HG03521 (cell line): Measurements from ENCODE around the gene IZUMO4.

ENCODE experiments used
- ATAC-seq: cut with Tn5 transposase; IDR thresholded peaks from one replicate; pipeline ENCODE4 v1.9.1; 2021; ENCODE audit warnings: mild to moderate bottlenecking, moderate library complexity; ENCODE audit not compliant: unreplicated experiment

The IZUMO4 gene

GRCh38 chr19:2103045-2103707 lies 6.5 kb downstream of the IZUMO4 start:
- ATAC-seq, result no peak

GRCh38 chr19:2108251-2109016 lies 11.7 kb downstream of the IZUMO4 start:
- no peak for ATAC-seq

- no peak for ATAC-seq
Measured at GRCh38 chr19:2109046-2109864, 12.5 kb downstream of the IZUMO4 start.

GRCh38 chr19:2110822-2111221 lies 14.1 kb downstream of the IZUMO4 start:
- ATAC-seq, result no peak

- no peak for ATAC-seq
Measured at GRCh38 chr19:2111425-2111824, 14.7 kb downstream of the IZUMO4 start.

GRCh38 chr19:2111886-2112285 lies 15.2 kb downstream of the IZUMO4 start:
- ATAC-seq, result no peak

GRCh38 chr19:2112516-2113320 lies 16.0 kb downstream of the IZUMO4 start:
- no peak for ATAC-seq

- no peak for ATAC-seq
Measured at GRCh38 chr19:2113439-2114211, 16.9 kb downstream of the IZUMO4 start.

- ATAC-seq, result no peak
Measured at GRCh38 chr19:2114218-2114617, 17.5 kb downstream of the IZUMO4 start.

GRCh38 chr19:2114821-2115220 lies 18.1 kb downstream of the IZUMO4 start:
- ATAC-seq, result no peak

- ATAC-seq, result no peak
Measured at GRCh38 chr19:2115324-2115723, 18.6 kb downstream of the IZUMO4 start.

- ATAC-seq, result no peak
Measured at GRCh38 chr19:2115911-2116426, 19.3 kb downstream of the IZUMO4 start.

- ATAC-seq, result no peak
Measured at GRCh38 chr19:2116507-2116906, 19.8 kb downstream of the IZUMO4 start.

GRCh38 chr19:2117215-2117960 lies 20.7 kb downstream of the IZUMO4 start:
- ATAC-seq, result no peak

GRCh38 chr19:2118438-2118837 lies 21.7 kb downstream of the IZUMO4 start:
- no peak for ATAC-seq

GRCh38 chr19:2119921-2120785 lies 23.4 kb downstream of the IZUMO4 start:
- no peak for ATAC-seq

GRCh38 chr19:2120821-2121220 lies 24.1 kb downstream of the IZUMO4 start:
- ATAC-seq, result no peak

- ATAC-seq, result no peak
Measured at GRCh38 chr19:2121416-2122051, 24.8 kb downstream of the IZUMO4 start.
